Measurements from ENCODE around the gene PSMG4. TPM values are rescaled to one million over a fixed set of nuclear protein-coding genes. Genes with fewer than 3 reads are reported as not detected.

PSMG4 gene, protein sequence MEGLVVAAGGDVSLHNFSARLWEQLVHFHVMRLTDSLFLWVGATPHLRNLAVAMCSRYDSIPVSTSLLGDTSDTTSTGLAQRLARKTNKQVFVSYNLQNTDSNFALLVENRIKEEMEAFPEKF
- total RNA-seq, result 30.5 and 43.3 TPM in 2 replicates

GRCh38 chr6:3258720-3259490 is at the start of gene PSMG4:
TSS of gene PSMG4 (plus strand) at chr6:3258947. CDS start at chr6:3259023, 76 bp downstream.
- no peak for DNase-seq (ENCODE audit: extremely low read depth, low read depth, low spot score)

GRCh38 chr6:3209114-3210023 is 49.4 kb upstream of the PSMG4 start:
- DNase-seq (ENCODE audit: extremely low read depth, low read depth, low spot score), result no peak

DNA sequence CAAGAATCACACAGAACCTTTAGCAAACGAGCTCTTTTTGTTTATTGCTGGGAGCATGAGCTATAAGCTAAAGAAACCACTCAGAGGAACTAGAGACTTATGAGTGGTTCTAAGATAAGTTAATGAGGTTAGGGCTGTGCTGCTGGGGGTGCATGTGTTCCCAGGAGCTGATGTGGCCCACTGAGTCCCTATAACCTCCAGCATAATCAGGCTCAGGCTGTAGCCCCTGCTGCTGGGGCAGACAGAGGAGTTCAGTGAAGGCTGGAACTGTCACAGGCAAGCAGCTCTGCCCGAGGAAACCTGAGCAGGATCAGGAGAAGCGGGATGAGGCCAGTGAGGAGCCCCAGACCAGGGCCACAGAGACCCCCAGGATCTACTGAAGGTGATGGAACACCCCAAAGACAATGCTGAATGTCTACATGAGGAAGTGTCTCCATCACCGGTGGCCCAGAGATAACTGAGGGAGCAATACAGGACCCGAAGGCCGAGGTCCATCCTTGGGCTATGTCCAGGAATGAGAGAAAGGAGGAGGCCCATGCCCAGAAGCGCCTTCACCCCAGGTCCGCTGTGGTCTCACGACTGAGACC is 48.6 kb upstream of the PSMG4 start:
- DNase-seq (ENCODE audit: extremely low read depth, low read depth, low spot score), result no peak

DNA sequence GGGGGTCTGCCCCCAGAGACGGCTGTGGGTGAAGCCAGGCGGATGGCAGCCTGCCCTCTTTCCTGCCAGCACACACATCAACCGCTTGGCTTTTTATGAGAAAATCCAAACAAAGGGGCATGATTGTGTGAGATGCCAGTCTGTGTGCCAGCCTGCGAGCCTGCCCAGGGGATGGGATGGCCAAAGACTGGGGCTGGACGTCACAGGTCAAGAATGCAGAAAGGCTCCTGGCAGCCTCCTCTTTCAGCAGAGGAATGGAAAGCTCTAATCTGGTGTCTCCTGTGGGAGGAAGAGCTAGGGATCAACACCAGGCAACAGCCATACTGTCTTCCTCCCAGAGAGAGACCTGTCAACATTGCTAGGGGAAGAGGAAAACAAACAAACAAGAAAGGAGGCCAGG is 47.1 kb upstream of the PSMG4 start:
- no peak for DNase-seq (ENCODE audit: extremely low read depth, low read depth, low spot score)

DNA sequence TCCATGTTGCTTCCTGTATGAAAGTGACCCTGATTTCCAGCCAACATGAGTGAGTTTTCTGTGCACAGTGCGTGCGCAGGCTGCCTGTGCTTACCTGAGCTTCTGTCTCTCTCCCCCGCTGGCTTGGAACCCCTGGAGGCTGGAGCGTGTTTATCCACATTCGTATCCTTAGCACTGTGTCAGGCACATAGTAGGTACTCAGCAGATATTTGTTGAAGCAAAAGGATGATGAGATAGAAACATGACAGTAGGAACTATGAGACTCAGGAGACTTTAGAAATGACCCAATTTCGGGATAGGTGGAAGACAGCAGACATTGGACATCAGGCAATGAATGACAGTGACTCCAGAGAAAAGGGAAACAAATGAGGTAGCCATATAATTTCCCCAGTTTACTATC is 46.5 kb upstream of the PSMG4 start:
- DNase-seq (ENCODE audit: extremely low read depth, low read depth, low spot score), result no peak

- no peak for DNase-seq (ENCODE audit: extremely low read depth, low read depth, low spot score)
These were observed 45.4 kb upstream of the PSMG4 start for GRCh38 chr6:3213334-3213695.

DNA sequence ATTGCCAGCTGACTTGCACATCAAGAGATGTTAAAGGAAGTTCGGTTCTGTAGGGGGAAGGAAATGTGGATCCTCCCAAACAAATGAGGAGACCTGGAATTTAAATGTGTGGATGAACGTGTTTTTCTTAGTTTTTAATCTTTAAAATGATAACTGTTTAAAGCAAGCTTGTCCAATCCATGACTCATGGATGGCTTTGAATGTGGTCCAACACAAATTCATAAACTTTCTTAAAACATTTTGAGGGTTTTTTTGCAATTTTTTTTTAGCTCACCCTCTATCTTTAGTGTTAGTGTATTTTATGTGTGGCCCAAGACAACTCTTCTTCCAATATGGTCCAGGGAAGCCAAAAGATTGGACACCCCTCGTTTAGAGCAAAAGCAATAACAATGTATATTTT is 43.8 kb upstream of the PSMG4 start:
- no peak for DNase-seq (ENCODE audit: extremely low read depth, low read depth, low spot score)

- no peak for DNase-seq (ENCODE audit: extremely low read depth, low read depth, low spot score)
These were observed 41.5 kb upstream of the PSMG4 start for GRCh38 chr6:3217286-3217685.

DNA sequence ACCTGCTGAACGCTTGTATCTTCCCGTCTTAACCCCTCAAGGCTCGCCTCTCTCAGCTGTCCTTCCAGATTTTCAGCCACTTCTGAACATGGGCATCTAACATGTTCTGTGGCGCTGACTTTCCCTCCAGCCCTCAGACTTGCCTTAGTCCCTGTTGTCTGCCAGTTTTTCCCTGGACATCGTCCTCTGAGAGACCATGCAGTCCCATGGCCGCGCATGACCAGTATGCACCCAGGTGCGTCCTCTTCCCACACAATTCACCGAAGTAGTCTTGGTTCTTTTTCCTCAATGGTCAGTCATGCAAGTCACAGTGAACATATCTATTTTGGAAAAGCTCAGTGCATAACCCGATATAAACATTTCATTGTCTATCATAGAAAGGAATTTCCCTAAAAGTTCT is 40.5 kb upstream of the PSMG4 start:
- no peak for DNase-seq (ENCODE audit: extremely low read depth, low read depth, low spot score)

- no peak for DNase-seq (ENCODE audit: extremely low read depth, low read depth, low spot score)
These were observed 38.4 kb upstream of the PSMG4 start for GRCh38 chr6:3220366-3220765.

DNA sequence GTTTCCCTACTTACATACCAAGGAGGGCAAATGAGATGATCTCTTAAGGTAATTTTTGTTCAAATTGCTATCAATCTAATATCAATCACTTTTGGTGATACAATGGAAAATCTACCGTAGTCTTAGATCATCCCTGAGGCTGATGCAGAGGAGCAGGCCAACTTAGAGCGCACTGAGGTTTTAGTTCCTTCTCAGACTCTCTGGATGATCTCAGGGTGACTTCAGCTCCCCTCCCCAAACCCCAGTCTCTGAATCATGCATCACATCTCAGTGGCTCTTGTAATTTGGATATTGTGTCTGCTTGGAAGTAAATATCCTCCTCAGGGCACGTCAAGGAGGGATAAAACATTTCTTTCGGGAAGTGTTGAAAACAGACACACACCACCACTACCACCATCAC is 37.2 kb upstream of the PSMG4 start:
- no peak for DNase-seq (ENCODE audit: extremely low read depth, low read depth, low spot score)

DNA sequence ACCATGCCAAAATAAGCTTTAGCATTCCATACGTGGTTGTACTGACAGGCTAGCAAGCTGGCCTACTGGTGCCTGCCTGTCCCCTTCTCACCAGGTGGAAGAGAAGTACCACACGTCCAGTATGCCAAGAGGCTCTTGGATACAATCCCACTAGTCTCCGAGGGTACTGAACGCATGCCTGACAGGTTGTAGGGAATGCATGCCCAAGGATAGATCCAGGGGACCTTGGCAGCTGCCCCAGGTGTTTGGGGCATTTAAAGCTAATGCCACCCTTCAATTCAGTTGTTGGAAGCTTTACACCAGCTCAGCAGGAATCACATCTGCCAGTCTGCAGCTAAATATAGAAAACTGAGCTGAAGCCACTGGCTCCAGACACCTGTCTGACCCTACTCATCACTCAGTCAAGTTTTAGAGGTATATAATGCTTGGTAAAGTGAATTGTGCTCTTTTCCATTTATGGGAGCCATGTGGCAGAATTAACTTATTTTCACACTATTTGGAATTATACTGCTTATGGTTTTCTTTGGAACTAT is 36.2 kb upstream of the PSMG4 start:
- DNase-seq (ENCODE audit: extremely low read depth, low read depth, low spot score), result no peak

GRCh38 chr6:3226042-3226441 is 32.7 kb upstream of the PSMG4 start:
- no peak for DNase-seq (ENCODE audit: extremely low read depth, low read depth, low spot score)

DNA sequence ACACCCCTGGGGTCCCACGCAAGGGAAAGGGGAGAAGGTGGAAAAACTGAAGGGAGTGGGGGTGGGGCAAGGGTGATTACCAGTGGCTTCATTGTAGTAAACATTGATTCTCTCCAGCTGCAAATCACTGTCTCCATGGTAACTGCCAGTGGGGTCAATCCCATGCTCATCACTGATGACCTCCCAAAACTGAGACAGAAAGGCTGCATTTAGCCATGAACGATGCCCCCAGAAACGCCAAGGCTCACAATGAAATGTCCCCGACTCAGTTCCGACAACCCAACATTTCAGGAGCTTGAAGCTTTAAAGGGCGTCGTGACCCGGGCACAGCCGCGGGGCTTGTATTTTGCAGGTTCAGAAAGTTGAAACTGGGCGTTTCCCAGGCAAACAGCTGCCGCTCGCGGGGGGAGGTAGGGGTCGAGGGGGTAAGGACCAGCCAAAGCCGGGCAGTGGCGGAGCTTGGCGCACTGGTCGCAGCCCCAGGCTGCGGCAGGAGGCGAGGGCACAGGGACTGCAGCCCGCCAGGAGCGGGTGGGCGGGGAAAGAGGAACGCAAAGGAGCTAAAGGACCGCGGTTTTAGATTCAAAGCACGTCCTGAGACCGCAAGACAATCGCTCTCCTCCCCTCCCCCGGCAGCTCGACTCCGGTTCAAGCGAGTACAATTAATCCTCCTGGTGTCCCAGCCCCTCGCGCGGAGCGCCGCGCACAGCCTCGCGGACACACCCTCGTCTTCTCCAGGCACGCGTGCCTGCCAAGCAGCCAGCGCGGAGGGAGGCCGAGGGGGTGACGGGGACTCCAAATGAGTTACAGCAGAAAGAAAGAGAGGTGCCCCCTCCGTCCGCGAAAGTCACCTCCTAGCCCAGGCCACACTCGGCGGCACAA is 32.0 kb upstream of the PSMG4 start:
- no peak for DNase-seq (ENCODE audit: extremely low read depth, low read depth, low spot score)

DNA sequence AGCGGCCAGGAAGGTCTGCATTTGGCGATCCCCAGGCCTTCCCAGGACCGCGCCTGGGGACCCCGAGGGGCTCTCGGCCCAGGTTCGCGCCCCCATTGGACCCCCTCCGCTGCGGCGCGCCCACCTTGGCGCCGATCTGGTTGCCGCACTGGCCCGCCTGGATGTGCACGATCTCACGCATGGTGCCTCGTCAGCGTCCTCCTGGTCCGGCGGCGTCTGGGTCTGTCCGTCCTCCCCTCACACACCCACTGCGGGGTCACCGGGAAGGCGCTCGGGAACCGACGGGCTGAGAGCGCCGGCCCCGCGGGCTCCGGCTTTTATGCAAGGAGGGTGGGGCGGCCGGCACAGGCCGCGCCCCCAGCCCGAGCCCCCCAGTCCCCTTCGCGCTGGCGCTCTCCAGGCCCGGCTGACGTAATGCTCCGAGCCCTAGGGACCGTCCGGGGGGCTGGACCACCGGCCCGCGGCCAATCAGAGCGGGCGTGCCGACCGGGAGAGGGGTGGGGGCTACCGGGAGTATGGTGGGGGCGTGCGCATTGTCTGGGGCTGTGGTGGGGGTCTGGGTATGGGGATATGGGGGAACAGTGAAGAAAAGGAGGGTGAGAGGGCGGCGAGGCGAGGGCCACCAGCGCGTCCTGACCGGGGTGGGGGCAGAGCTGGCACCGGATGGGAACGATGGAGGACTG is 31.2 kb upstream of the PSMG4 start, which contains the start of gene TUBB2B:
Gene TUBB2B, minus strand, starts transcription at position 291 of the 683 bp plus-strand sequence. Its CDS starts 110 bp downstream, at position 181.
- DNase-seq (ENCODE audit: extremely low read depth, low read depth, low spot score), result no peak

- no peak for DNase-seq (ENCODE audit: extremely low read depth, low read depth, low spot score)
These were observed 30.6 kb upstream of the PSMG4 start for GRCh38 chr6:3228046-3228671.

GRCh38 chr6:3228771-3229565 is 29.8 kb upstream of the PSMG4 start:
- DNase-seq (ENCODE audit: extremely low read depth, low read depth, low spot score), result no peak

DNA sequence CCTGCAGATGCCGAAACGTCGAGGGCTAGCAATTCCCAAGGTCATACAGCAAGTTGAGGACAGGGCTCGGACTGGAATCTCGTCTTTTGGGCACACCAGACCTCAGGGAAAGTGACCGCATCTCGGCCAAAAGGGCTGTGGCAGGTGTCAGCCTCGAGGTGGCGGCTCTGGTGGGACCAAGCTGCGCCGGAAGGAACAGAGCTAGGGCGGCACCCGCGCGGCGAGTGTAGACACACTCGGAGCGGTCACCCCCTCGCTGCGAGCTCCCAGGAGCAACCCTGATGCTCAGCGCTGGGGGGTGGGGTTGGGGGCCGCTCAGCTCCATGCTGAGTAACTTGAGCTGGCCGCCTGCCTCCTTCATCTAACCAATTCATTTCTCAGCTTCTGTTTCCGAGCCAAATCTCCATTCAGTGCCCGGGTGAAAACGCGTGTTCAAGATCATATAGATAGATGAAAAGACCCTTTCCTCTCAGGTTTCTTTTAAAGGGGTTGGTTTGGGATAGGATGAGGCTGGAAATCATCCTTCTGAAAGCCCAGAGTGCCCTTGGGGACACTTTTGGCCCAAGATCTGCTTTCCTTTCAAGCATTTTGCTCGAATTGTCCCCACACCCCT is 29.1 kb upstream of the PSMG4 start:
- DNase-seq (ENCODE audit: extremely low read depth, low read depth, low spot score), result no peak
